IMR-90 (cell line): Measurements from ENCODE around the gene APBB1IP. TPM values are rescaled to one million over a fixed set of nuclear protein-coding genes. Genes with fewer than 3 reads are reported as not detected.

Source experiments
- ATAC-seq: fragments of 200-7000 bp; cut with Tn5 transposase; 2 replicates; pipeline ENCODE4 v1.9.1; 2020; ENCODE audit warnings: low read depth, mild to moderate bottlenecking, moderate library complexity
- BruUV-seq: library from RNA; stranded (reverse); fragments of 400-500 nt; replicated peaks from 2 replicates; lab custom pipeline; 2021; lab: Mats Ljungman, UMichigan
- CTCF ChIA-PET: fragments of 300-600 bp; formaldehyde crosslinking; extraction: SDS; loops from one replicate; lab custom pipeline; 2021; ENCODE audit warnings: antibody characterized with exemption; lab: Yijun Ruan, JAX
- POLR2A ChIA-PET: fragments of 300-600 bp; sonication (Branson Sonifier 250); formaldehyde crosslinking; loops from one replicate; lab custom pipeline; 2022; ENCODE audit warnings: antibody characterized with exemption; ENCODE audit not compliant: unreplicated experiment; lab: Charles Lee
- DNase-seq: peaks from one replicate; pipeline ENCODE4 v3.0.0; 2013
- H2AFZ ChIP-seq: replicated peaks from 2 replicates; pipeline ENCODE3; 2013; ENCODE audit warnings: low read length, mild to moderate bottlenecking; ENCODE audit not compliant: poor library complexity
- H2AK5ac ChIP-seq: 2 replicates; pipeline ENCODE4 v1.6.1; 2013; ENCODE audit warnings: low read depth, low read length, inconsistent platforms
- H2AK9ac ChIP-seq: replicated peaks from 2 replicates; pipeline ENCODE3; 2013; ENCODE audit warnings: mild to moderate bottlenecking, low read depth, low read length, moderate library complexity; ENCODE audit not compliant: poor library complexity
- H2BK120ac ChIP-seq: 2 replicates; pipeline ENCODE4 v1.6.1; 2013; ENCODE audit warnings: low read depth, low read length, inconsistent platforms
- H2BK15ac ChIP-seq: 3 replicates; pipeline ENCODE4 v1.6.1; 2013; ENCODE audit warnings: low read depth, low read length, inconsistent platforms
- H2BK20ac ChIP-seq: 2 replicates; pipeline ENCODE4 v1.6.1; 2013; ENCODE audit warnings: low read depth, mild to moderate bottlenecking, inconsistent platforms, low read length, moderate library complexity
- H2BK5ac ChIP-seq: 2 replicates; pipeline ENCODE4 v1.6.1; 2013; ENCODE audit warnings: mild to moderate bottlenecking, low read depth, low read length, inconsistent platforms; ENCODE audit not compliant: poor library complexity, severe bottlenecking
- H3K14ac ChIP-seq: replicated peaks from 2 replicates; pipeline ENCODE4 v1.6.1; 2013; ENCODE audit warnings: low read depth, low read length, inconsistent platforms
- H3K18ac ChIP-seq: 2 replicates; pipeline ENCODE4 v1.6.1; 2013; ENCODE audit warnings: low read depth, low read length, control low read depth
- H3K23ac ChIP-seq: 2 replicates; pipeline ENCODE4 v1.6.1; 2013; ENCODE audit warnings: low read depth, low read length, inconsistent platforms
- H3K27ac ChIP-seq: 2 replicates; pipeline ENCODE4 v1.5.1; 2013; ENCODE audit warnings: mild to moderate bottlenecking, control low read depth, low read length; ENCODE audit not compliant: insufficient read depth
- H3K27me3 ChIP-seq: 2 replicates; pipeline ENCODE4 v1.6.1; 2013; ENCODE audit warnings: low read length; ENCODE audit not compliant: control insufficient read depth, insufficient read depth
- H3K36me3 ChIP-seq: 2 replicates; pipeline ENCODE4 v1.6.1; 2013; ENCODE audit warnings: low read length, mixed read lengths; ENCODE audit not compliant: control insufficient read depth, insufficient read depth
- H3K4ac ChIP-seq: 2 replicates; pipeline ENCODE4 v1.6.1; 2013; ENCODE audit warnings: low read depth, low read length, inconsistent platforms
- H3K4me1 ChIP-seq: 2 replicates; pipeline ENCODE4 v1.6.1; 2013; ENCODE audit warnings: low read length, mixed read lengths; ENCODE audit not compliant: control insufficient read depth, insufficient read depth
- H3K4me2 ChIP-seq: 2 replicates; pipeline ENCODE4 v1.6.1; 2013; ENCODE audit warnings: low read depth, mild to moderate bottlenecking, control low read depth, low read length, moderate library complexity
- H3K4me3 ChIP-seq: 2 replicates; pipeline ENCODE4 v1.5.1; 2013; ENCODE audit warnings: low read depth, mild to moderate bottlenecking, control low read depth, low read length, moderate library complexity; ENCODE audit not compliant: insufficient read depth
- H3K56ac ChIP-seq: 2 replicates; pipeline ENCODE4 v1.6.1; 2013; ENCODE audit warnings: low read length, inconsistent platforms; ENCODE audit not compliant: insufficient read depth; ENCODE audit errors: extremely low read depth
- H3K79me1 ChIP-seq, 2 experiments: 2 replicates each; pipeline ENCODE4 v1.6.1; 2013; ENCODE audit warnings: low read length in 2 of 2, inconsistent platforms in 1 of 2, low read depth in 1 of 2
- H3K9ac ChIP-seq: 2 replicates; pipeline ENCODE4 v1.6.1; 2013; ENCODE audit warnings: low read depth, low read length, control low read depth
- H3K9me1 ChIP-seq: 2 replicates; pipeline ENCODE4 v1.6.1; 2013; ENCODE audit warnings: low read length, inconsistent platforms; ENCODE audit not compliant: insufficient read depth
- H3K9me3 ChIP-seq: 2 replicates; pipeline ENCODE4 v1.6.1; 2013; ENCODE audit warnings: low read length; ENCODE audit not compliant: control insufficient read depth, insufficient read depth
- H4K20me1 ChIP-seq: 2 replicates; pipeline ENCODE4 v1.6.1; 2013; ENCODE audit warnings: low read length, inconsistent platforms; ENCODE audit not compliant: insufficient read depth
- H4K5ac ChIP-seq: 2 replicates; pipeline ENCODE4 v1.6.1; 2013; ENCODE audit warnings: mild to moderate bottlenecking, low read depth, low read length, control low read depth
- H4K8ac ChIP-seq, 2 experiments: 2 replicates each; pipeline ENCODE4 v1.6.1; 2013; ENCODE audit warnings: low read depth in 2 of 2, low read length in 2 of 2, control low read depth in 1 of 2, inconsistent platforms in 1 of 2
- H4K91ac ChIP-seq: 2 replicates; pipeline ENCODE4 v1.6.1; 2013; ENCODE audit warnings: low read depth, low read length, inconsistent platforms; ENCODE audit not compliant: insufficient read depth
- BHLHE40 ChIP-seq: fragments of 150-350 bp; IDR thresholded peaks from 2 replicates; pipeline ENCODE4 v1.6.1; 2016; ENCODE audit warnings: mild to moderate bottlenecking, low read depth, low read length
- CEBPB ChIP-seq: IDR thresholded peaks from 2 replicates; pipeline ENCODE4 v1.6.1; 2012; ENCODE audit warnings: low read depth, low read length, improper control_type of control experiment
- CHD1 ChIP-seq: IDR thresholded peaks from 2 replicates; pipeline ENCODE4 v1.6.1; 2012; ENCODE audit warnings: low read depth, low read length, improper control_type of control experiment
- ELK1 ChIP-seq: fragments of 150-350 bp; IDR thresholded peaks from 2 replicates; pipeline ENCODE4 v1.6.1; 2016; ENCODE audit warnings: low read depth, mild to moderate bottlenecking, low read length, moderate library complexity, borderline replicate concordance
- FOS ChIP-seq: fragments of 150-350 bp; IDR thresholded peaks from 2 replicates; pipeline ENCODE4 v1.6.1; 2016; ENCODE audit warnings: low read depth, low read length
- MAFK ChIP-seq: IDR thresholded peaks from 2 replicates; pipeline ENCODE4 v1.6.1; 2012; ENCODE audit warnings: low read depth, low read length, improper control_type of control experiment
- MAZ ChIP-seq: IDR thresholded peaks from 2 replicates; pipeline ENCODE4 v1.6.1; 2012; ENCODE audit warnings: low read depth, mild to moderate bottlenecking, low read length, improper control_type of control experiment, moderate library complexity, borderline replicate concordance
- MXI1 ChIP-seq: IDR thresholded peaks from 2 replicates; pipeline ENCODE4 v1.6.1; 2012; ENCODE audit warnings: low read depth, mild to moderate bottlenecking, low read length, moderate library complexity, borderline replicate concordance
- NFE2L2 ChIP-seq: fragments of 150-350 bp; IDR thresholded peaks from 2 replicates; pipeline ENCODE4 v1.6.1; 2016; ENCODE audit warnings: low read depth, mild to moderate bottlenecking, low read length
- POLR2A ChIP-seq: IDR thresholded peaks from 2 replicates; pipeline ENCODE4 v1.6.1; 2012; ENCODE audit warnings: mild to moderate bottlenecking, low read depth, low read length
- RAD21 ChIP-seq: IDR thresholded peaks from 2 replicates; pipeline ENCODE4 v1.6.1; 2012; ENCODE audit warnings: low read length, improper control_type of control experiment
- RCOR1 ChIP-seq: IDR thresholded peaks from 2 replicates; pipeline ENCODE4 v1.6.1; 2012; ENCODE audit warnings: mild to moderate bottlenecking, low read length, improper control_type of control experiment; ENCODE audit not compliant: insufficient replicate concordance
- RFX5 ChIP-seq: IDR thresholded peaks from 2 replicates; pipeline ENCODE4 v1.8.0; 2012; ENCODE audit warnings: low read depth, mild to moderate bottlenecking, low read length, moderate library complexity
- SMC3 ChIP-seq: fragments of 150-350 bp; IDR thresholded peaks from 2 replicates; pipeline ENCODE4 v1.6.1; 2016; ENCODE audit warnings: low read depth, mild to moderate bottlenecking, antibody characterized with exemption, low read length, moderate library complexity
- WGBS, 2 experiments: methylation state at CpG; one replicate each; pipeline versions ENCODE4 v1.1.5 to v1.1.7; 2013; ENCODE audit warnings: missing lambda C conversion rate in 2 of 2; ENCODE audit not compliant: insufficient read length in 1 of 2; ENCODE audit errors: extremely low coverage in 2 of 2; 5-methylcytosine and 5-hydroxymethylcytosine counted together
- dilution Hi-C: fragments of 300-500 bp; cut with HindIII; formaldehyde crosslinking; loops from one replicate; pipeline ENCODE4 v1.14.3; 2018; ENCODE audit warnings: low sequenced_read_pairs; ENCODE audit not compliant: unreplicated experiment
- in situ Hi-C: fragments of 300-500 bp; cut with MboI; formaldehyde crosslinking; loops from 3 replicates; pipeline ENCODE4 v1.14.3; 2019; ENCODE audit warnings: low sequenced_read_pairs, inconsistent platforms, mixed read lengths
- intact Hi-C: fragments of 100-400 bp; cut with micrococcal nuclease; formaldehyde crosslinking; loops from 2 replicates; pipeline ENCODE4 v1.10.0; 2022
- polyA plus RNA-seq, 3 experiments: library from polyadenylated mRNA; depleted of rRNA; stranded (reverse); fragments of >200 nt; gene quantifications; 2 replicates each; pipeline ENCODE4 v1.2.3, GENCODE V29; 2012; ENCODE audit warnings: low replicate concordance in 1 of 3
- total RNA-seq: library from RNA; depleted of rRNA; stranded (reverse); fragments of >200 nt; gene quantifications from 2 replicates; pipeline ENCODE4 v1.2.3, GENCODE V29; 2012
- TF ChIP-seq, protein P1 (sequence below): fragments of 150-350 bp; IDR thresholded peaks from 2 replicates; pipeline ENCODE4 v1.6.1; 2017; ENCODE audit warnings: mild to moderate bottlenecking, antibody characterized with exemption, low read length, low read depth
- TF ChIP-seq, protein P2 (sequence below): conservative IDR thresholded peaks from 2 replicates; pipeline ENCODE4 v1.5.1; 2012; ENCODE audit warnings: mild to moderate bottlenecking, low read depth, low read length, improper control_type of control experiment

APBB1IP gene
- total and polyA plus RNA-seq, 2 of the 4 experiments (the other 2 are of a cell fraction): not detected

- Histone ChIP-seq H2AK9ac (no peak overlapping the region), H3K4ac (no peak overlapping the region), H3K27me3 (no peaks in the 10 kb centered on the region), H2AK5ac (no peak overlapping the region), H3K23ac (no peak overlapping the region), H2BK120ac (no peak overlapping the region), H2AFZ (no peak overlapping the region), H3K18ac (no peak overlapping the region), H4K5ac (no peak overlapping the region), H3K79me1 (no peaks in the 10 kb centered on the region), H3K4me2 (no peak overlapping the region), H3K4me3 (no peak overlapping the region), H4K20me1 (no peaks in the 10 kb centered on the region), H3K36me3 (no peaks in the 10 kb centered on the region), H4K91ac (no peak overlapping the region), H4K8ac (no peak overlapping the region), H2BK20ac (no peak overlapping the region), H2BK15ac (no peak overlapping the region), H3K9ac (no peak overlapping the region), H3K9me1 (no peaks in the 10 kb centered on the region), H3K9me3 (peaks cover 15% of the 10 kb centered on the region), H3K56ac (no peak overlapping the region), H3K14ac (no peak overlapping the region), H3K27ac (no peak overlapping the region), H2BK5ac (no peak overlapping the region), H3K4me1 (no peaks in the 10 kb centered on the region)
- TF ChIP-seq RFX5: no peak
- no peak for TF ChIP-seq CHD1
- no peak for TF ChIP-seq FOS
- no peak for TF ChIP-seq SMC3
- TF ChIP-seq BHLHE40: no peak
- no peak for TF ChIP-seq ELK1
- TF ChIP-seq RCOR1: no peak
- TF ChIP-seq MAZ: no peak
- TF ChIP-seq RAD21: no peak
- TF ChIP-seq NFE2L2: no peak
- no peak for TF ChIP-seq CEBPB
- TF ChIP-seq, protein P1, sequence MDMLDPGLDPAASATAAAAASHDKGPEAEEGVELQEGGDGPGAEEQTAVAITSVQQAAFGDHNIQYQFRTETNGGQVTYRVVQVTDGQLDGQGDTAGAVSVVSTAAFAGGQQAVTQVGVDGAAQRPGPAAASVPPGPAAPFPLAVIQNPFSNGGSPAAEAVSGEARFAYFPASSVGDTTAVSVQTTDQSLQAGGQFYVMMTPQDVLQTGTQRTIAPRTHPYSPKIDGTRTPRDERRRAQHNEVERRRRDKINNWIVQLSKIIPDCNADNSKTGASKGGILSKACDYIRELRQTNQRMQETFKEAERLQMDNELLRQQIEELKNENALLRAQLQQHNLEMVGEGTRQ: no peak
- no peak for TF ChIP-seq MXI1
- TF ChIP-seq MAFK: no peak
- TF ChIP-seq, protein P2, sequence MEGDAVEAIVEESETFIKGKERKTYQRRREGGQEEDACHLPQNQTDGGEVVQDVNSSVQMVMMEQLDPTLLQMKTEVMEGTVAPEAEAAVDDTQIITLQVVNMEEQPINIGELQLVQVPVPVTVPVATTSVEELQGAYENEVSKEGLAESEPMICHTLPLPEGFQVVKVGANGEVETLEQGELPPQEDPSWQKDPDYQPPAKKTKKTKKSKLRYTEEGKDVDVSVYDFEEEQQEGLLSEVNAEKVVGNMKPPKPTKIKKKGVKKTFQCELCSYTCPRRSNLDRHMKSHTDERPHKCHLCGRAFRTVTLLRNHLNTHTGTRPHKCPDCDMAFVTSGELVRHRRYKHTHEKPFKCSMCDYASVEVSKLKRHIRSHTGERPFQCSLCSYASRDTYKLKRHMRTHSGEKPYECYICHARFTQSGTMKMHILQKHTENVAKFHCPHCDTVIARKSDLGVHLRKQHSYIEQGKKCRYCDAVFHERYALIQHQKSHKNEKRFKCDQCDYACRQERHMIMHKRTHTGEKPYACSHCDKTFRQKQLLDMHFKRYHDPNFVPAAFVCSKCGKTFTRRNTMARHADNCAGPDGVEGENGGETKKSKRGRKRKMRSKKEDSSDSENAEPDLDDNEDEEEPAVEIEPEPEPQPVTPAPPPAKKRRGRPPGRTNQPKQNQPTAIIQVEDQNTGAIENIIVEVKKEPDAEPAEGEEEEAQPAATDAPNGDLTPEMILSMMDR: no peak
- no peak for TF ChIP-seq POLR2A
- no TSS peak for BruUV-seq
- ChIA-PET CTCF (no interaction called here), POLR2A (no interaction called here)
- dilution Hi-C loops: no loop called here
- in situ Hi-C loops: no loop called here
- intact Hi-C loops: no loop called here
- 7% methylated on average over 2 of the region's 3 CpGs; no CpG with 5 or more reads in 1 of the 2 experiments for WGBS, 2 experiments
- ATAC-seq (no peak), DNase-seq (no peak)
Measured at GRCh38 chr10:26449726-26450125, 11.6 kb downstream of the APBB1IP start.
